ENCODE results near the gene EID3. TPM values are rescaled to one million over a fixed set of nuclear protein-coding genes. Genes with fewer than 3 reads are reported as not detected.
A peak's percentile ranks its signal among the peaks of the same experiment; 100 is the strongest.

Gene EID3
- total and polyA plus RNA-seq, 8 donors = 1.6 to 78.1 (median 19.5) TPM

DNA sequence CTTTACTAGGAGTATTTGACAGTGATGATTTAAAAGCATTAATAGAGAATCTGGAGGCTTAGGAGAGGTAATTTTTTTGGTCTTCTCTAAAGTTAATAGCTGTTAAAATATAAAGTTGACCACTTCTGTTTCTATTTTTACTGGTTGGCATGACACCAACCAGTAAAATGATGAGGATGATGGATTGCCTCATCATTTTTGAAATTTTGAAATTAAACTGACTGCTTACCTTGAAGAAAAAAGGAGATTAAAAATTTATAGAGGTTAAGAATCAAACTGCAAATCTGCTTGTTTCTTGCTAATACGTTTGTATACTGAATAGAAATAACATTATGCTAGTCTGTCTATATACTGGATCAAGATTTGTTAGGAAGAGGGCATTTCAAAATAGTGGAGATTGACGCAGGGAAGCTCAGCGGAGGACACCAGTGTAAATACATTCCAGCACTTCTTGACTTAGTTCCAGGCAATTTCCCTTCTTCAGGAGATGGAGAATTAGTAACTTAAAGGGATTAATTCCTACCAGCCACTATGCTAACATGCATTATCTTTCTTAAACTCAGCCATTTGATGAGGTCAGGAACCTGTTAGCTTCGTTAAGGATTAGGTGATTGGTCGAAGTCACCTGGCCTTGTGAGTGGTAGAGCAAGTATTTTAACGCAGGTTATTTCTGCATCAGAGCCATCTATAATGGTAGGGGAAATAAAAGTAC lies 3.6 kb downstream of the EID3 start:
- H3K27me3 ChIP-seq = no peaks in the 10 kb centered on the region
- WGBS, 5 donors = 46 to 56% (median 53%) methylated on average over 6 of the region's 6 CpGs
- TF ChIP-seq EP300 (IDR thresholded peaks at IDR 0.05) = no peak
- TF ChIP-seq POLR2AphosphoS5 (IDR thresholded peaks at IDR 0.05) = no peak
- TF ChIP-seq, protein P1, sequence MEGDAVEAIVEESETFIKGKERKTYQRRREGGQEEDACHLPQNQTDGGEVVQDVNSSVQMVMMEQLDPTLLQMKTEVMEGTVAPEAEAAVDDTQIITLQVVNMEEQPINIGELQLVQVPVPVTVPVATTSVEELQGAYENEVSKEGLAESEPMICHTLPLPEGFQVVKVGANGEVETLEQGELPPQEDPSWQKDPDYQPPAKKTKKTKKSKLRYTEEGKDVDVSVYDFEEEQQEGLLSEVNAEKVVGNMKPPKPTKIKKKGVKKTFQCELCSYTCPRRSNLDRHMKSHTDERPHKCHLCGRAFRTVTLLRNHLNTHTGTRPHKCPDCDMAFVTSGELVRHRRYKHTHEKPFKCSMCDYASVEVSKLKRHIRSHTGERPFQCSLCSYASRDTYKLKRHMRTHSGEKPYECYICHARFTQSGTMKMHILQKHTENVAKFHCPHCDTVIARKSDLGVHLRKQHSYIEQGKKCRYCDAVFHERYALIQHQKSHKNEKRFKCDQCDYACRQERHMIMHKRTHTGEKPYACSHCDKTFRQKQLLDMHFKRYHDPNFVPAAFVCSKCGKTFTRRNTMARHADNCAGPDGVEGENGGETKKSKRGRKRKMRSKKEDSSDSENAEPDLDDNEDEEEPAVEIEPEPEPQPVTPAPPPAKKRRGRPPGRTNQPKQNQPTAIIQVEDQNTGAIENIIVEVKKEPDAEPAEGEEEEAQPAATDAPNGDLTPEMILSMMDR (IDR thresholded peaks at IDR 0.05) = no peak
- TF ChIP-seq POLR2A (IDR thresholded peaks at IDR 0.05) = no peak
- no peak for DNase-seq
- H3K27ac ChIP-seq = peak overlapping the region in 1 of 5 donors; percentile 55
- intact Hi-C loops (cut with DNase I; ENCODE audit: low total_unique reads) = loop anchor here (10.0 kb wide), 1 partner anchor 92 kb away; the partner anchor contains the start of gene TXNRD1
- no peak overlapping the region for H3K4me3 ChIP-seq
- H3K4me1 ChIP-seq = peaks cover 23 to 81% (median 59%) of the 10 kb centered on the region in 4 donors
- H3K36me3 ChIP-seq = peaks cover 9 to 37% (median 22%) of the 10 kb centered on the region in 4 donors
- H3K9me3 ChIP-seq = no peaks in the 10 kb centered on the region

DNA sequence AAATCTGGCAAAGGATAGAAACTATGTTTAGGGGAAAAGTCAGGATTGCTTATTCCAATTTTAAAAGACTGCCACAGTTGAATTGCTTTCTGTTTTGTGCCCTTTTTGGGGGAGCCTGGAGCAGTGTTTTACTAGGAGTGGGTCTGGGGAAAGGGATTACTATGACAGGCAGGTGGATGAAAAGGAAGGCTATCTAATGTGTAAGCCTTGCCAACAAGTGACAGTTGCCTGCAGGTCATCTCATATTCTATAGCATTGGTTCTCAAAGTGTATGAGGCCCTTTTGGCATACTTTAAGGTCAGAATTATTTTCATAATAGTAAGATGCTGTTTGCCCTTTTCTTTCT lies 4.1 kb downstream of the EID3 start:
- Histone ChIP-seq H3K27ac (peak overlapping the region in 1 of 5 donors; percentile 55), H3K27me3 (no peaks in the 10 kb centered on the region), H3K36me3 (peaks cover 15 to 43% (median 27%) of the 10 kb centered on the region in 4 donors), H3K9me3 (no peaks in the 10 kb centered on the region), H3K4me1 (peaks cover 22 to 76% (median 57%) of the 10 kb centered on the region in 4 donors), H3K4me3 (no peak overlapping the region)
- intact Hi-C loops (cut with DNase I; ENCODE audit: low total_unique reads) = loop anchor here (10.0 kb wide), 1 partner anchor 93 kb away; the partner anchor contains the start of gene TXNRD1
- no peak for TF ChIP-seq EP300 (IDR thresholded peaks at IDR 0.05)
- TF ChIP-seq POLR2AphosphoS5 (IDR thresholded peaks at IDR 0.05) = no peak
- TF ChIP-seq, protein P1 (IDR thresholded peaks at IDR 0.05) = no peak
- TF ChIP-seq POLR2A (IDR thresholded peaks at IDR 0.05) = no peak
- no peak for DNase-seq

DNA sequence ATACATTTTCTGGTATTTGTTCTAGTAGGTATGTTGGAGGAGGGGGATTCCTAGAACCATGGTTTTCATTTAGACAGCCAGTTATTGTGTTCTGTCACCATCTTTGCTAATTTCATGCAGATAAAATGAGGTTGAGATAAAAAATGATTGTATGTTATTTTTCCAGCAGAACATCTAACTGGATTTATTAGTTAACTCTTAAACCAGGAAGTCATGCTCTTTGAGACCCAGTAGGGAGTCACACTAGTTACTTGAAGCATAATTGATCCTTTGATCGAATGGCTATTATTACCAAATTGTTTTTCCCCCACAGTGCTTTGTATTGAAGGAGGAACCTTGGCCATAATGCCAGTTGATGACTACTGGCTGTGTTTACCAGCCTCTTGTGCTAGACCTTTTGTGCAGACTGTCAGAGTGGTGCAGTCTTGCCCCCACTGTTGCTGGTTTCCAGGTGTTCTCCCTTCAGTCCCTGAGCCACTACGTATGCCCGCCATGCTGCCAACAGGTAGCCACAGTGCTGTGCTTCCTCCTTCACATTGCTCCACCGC lies 6.0 kb downstream of the EID3 start:
- Histone ChIP-seq H3K27me3 (no peaks in the 10 kb centered on the region), H3K4me3 (no peak overlapping the region), H3K4me1 (peaks cover 9 to 64% (median 38%) of the 10 kb centered on the region in 4 donors), H3K9me3 (no peaks in the 10 kb centered on the region), H3K27ac (no peak overlapping the region), H3K36me3 (peaks cover 34 to 62% (median 46%) of the 10 kb centered on the region in 4 donors)
- 95 to 96% (median 96%) methylated on average over 4 of the region's 4 CpGs for WGBS, 5 donors
- intact Hi-C loops (cut with DNase I; ENCODE audit: low total_unique reads) = loop anchor here (10.0 kb wide), 1 partner anchor 95 kb away; the partner anchor contains the start of gene TXNRD1
- no peak for DNase-seq
- TF ChIP-seq EP300 (IDR thresholded peaks at IDR 0.05) (no peak), POLR2AphosphoS5 (IDR thresholded peaks at IDR 0.05) (no peak), POLR2A (IDR thresholded peaks at IDR 0.05) (no peak)
- TF ChIP-seq, protein P1 (IDR thresholded peaks at IDR 0.05) = no peak

DNA sequence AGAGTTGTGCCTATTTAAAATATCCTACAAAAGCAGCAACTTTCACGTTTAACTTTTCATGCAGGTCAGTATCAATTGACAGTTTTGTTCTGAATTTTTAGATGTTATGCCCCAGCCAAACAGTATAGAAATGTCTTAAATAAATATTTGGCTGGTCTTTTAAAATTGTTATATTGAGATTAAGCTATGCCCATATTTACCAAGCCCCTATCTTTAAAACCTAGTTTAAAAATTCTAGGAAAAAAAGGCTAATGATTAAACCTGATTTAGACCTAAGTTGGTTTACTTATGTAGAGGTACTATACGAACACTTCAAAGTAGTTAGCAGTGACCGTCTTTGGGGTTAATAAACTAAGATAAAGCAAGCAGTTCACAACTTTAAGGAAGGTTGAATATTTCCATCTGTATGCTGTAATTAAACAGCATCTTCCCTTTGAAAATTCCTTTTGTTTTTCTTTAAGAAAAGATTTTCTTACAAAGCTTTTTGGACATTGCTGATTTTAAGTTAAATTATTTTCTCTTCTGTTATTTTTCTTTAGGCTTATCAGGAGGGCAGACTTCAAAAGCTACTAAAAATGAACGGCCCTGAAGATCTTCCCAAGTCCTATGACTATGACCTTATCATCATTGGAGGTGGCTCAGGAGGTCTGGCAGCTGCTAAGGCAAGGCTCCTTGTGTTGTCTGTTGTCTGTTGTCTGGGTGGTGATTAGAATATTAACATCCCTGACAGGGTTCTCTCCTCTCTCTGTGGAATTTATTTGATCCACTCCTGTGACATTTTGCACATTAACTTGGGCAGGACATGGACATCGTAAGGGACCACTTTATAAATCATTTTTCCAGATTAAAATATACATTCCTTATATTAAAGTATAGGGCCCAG lies 7.5 kb downstream of the EID3 start:
- H3K27me3 ChIP-seq = no peaks in the 10 kb centered on the region
- peaks cover 8 to 58% (median 26%) of the 10 kb centered on the region in 4 donors for H3K4me1 ChIP-seq
- 47 to 74% (median 58%) methylated on average over 5 of the region's 5 CpGs for WGBS, 5 donors
- no peak overlapping the region for H3K27ac ChIP-seq
- no peak overlapping the region for H3K4me3 ChIP-seq
- peaks cover 47 to 67% (median 56%) of the 10 kb centered on the region in 4 donors for H3K36me3 ChIP-seq
- no peak for DNase-seq
- no peak for TF ChIP-seq POLR2AphosphoS5 (IDR thresholded peaks at IDR 0.05)
- no peak for TF ChIP-seq POLR2A (IDR thresholded peaks at IDR 0.05)
- TF ChIP-seq EP300 (IDR thresholded peaks at IDR 0.05) = no peak
- TF ChIP-seq, protein P1 (IDR thresholded peaks at IDR 0.05) = no peak
- intact Hi-C loops (cut with DNase I; ENCODE audit: low total_unique reads) = no loop called here
- no peaks in the 10 kb centered on the region for H3K9me3 ChIP-seq
